GM19324 (cell line): ENCODE results near the gene MAN2A2.
"Not testable (repeated sequence)": the region's sequence is repeated elsewhere in the genome, so short reads cannot be mapped to it uniquely, and the experiment has no call there.

Source experiments
- ATAC-seq: cut with Tn5 transposase; IDR thresholded peaks from one replicate; pipeline ENCODE4 v1.9.1; 2021; ENCODE audit warnings: mild to moderate bottlenecking, moderate library complexity; ENCODE audit not compliant: unreplicated experiment, low FRiP score

MAN2A2 gene

DNA sequence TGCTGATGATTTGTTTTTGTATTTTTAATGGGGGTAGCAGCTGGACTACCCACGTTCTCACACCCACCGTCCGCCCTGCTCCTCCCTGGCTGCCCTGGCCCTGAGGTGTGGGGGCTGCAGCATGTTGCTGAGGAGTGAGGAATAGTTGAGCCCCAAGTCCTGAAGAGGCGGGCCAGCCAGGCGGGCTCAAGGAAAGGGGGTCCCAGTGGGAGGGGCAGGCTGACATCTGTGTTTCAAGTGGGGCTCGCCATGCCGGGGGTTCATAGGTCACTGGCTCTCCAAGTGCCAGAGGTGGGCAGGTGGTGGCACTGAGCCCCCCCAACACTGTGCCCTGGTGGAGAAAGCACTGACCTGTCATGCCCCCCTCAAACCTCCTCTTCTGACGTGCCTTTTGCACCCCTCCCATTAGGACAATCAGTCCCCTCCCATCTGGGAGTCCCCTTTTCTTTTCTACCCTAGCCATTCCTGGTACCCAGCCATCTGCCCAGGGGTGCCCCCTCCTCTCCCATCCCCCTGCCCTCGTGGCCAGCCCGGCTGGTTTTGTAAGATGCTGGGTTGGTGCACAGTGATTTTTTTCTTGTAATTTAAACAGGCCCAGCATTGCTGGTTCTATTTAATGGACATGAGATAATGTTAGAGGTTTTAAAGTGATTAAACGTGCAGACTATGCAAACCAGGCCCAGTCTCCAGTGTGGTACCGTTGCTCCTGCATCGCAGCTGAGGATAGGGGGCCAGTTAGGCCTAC is 20.1 kb upstream of the MAN2A2 start:
- ATAC-seq = no peak

DNA sequence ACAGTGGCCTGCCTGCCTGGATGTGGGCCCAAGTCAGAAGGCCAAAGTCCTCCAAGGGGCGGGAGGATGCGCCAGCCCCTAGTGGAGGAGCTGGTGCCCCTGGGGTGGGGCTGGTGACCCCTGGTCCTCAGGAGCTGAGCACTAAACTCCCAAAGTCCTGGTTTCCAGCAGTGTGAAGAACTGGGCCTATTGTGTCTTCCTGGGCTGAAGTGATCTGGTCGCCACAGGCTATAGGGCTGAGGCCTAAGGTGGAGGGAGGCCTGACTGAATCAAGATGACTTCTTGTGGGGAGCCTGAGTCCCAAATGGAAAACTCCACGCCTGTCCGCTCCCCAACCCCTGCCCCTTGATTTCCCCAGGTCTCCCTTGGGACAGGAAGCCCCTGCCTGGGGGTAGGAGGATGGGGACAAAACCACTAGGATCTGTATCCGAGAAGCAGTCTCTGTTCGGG is 19.6 kb upstream of the MAN2A2 start:
- ATAC-seq = no peak

DNA sequence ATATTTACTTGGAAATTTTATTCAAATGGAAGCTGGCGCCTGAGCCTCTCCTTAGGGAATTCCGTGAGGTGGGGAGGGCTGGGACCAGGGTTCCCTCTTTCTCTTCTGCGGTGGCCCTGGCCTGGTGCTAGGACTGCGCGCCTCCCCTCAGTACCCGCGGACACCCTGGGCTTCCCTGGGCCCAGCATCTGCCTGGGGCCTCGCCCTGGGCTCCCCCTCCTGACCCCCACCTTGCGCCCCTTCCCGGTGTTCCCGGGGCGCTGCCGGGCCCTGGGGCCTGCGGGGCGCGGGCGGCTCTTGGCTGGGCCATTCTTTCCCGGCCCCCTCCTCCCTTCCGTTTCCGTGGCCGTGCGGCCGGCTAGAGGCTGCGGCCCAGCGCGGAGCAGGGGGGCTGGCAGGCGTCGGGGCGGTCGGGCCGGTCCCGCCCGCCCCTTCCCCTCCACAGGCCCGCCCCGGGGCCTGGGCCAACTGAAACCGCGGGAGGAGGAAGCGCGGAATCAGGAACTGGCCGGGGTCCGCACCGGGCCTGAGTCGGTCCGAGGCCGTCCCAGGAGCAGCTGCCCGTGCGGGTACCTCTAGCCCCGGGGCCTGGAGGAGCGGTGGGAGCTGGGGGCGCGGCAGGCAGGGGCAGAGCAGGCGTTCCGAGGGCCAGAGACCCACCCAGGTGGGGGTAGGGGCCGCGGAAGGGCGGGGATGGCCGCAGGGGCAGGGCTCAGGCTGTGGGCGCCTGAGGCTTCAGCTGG is 19.0 kb upstream of the MAN2A2 start, which contains the start of gene FES:
Gene FES (plus strand): TSS at position 529 of the 743 bp plus-strand sequence. CDS start 542 bp downstream, outside the sequence.
- ATAC-seq = no peak

DNA sequence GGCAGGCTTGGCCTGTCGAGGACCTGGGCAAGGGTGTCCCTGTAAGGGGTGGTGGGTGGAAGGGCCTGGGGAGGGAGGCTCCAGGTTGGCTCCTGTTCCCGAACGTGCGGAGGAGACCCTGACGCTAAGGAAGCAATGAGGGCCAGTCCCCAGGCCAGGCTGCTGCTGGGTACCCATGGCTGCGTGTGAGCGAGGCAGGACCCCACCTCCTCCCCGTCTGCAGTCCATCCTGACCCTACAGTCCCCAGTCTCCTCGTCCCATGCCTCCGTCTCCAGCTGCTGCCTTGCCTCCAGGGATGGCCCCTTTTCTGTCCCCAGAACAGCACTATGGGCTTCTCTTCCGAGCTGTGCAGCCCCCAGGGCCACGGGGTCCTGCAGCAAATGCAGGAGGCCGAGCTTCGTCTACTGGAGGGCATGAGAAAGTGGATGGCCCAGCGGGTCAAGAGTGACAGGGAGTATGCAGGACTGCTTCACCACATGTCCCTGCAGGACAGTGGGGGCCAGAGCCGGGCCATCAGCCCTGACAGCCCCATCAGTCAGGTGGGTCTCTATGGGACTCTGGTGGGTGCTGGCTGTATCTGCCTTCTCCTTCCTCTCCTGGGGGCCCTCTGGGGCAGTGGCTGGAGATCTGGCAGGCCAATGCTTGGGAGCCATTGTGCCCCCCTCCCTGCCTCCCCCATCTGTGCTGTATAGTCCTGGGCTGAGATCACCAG is 18.2 kb upstream of the MAN2A2 start:
- ATAC-seq = no peak

DNA sequence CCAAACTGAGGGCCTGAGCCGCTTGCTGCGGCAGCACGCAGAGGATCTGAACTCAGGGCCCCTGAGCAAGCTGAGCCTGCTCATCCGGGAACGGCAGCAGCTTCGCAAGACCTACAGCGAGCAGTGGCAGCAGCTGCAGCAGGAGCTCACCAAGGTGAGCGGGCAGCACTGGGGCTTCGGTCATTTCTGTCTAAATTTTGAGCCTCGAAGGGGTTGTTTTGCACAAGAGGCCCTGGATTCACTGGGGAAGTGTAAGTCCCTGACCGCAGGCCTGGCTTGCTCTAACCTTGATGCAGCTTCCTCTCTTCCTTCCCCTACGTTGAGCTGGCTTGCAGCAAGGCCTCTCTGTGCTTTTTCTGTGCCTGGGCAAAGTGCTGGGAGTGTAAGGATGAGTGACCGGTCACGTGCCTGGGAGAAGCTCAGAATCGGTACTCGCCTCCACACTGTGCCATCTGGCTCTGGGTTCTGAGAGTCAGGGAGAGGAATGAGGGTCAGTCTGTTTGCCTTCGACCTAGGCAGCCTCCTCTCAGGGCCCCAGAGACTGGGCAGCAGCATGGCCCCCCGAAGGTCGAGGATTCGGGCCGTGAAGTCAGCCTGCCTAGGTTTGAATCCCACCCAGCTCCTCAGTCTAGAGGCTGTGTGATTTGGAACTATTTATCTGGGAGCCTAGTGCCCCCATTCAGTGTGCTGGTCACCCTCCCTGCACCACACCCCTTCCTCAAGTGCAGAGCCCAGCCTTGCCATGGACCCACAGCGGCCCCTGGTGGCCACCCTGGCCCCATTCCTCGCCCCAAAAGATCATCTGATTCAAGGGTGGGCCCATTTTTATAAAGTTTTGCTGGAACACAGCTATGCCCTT is 17.4 kb upstream of the MAN2A2 start:
- ATAC-seq = no peak

DNA sequence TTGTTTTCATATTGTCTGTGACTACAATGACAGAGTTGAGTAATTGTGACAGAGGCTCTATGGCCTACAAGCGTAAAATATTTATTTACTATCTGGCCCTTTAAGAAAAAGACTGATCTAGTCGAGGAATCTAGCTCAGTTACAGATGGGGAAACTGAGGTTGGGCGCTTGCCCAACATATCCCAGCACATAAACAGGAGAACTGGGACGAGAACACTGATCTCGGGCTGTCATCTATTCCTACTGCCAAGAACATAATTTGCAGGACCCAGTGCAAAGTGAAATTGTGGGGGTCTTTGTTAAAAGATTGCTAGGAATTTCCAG is 16.8 kb upstream of the MAN2A2 start:
- no peak for ATAC-seq

DNA sequence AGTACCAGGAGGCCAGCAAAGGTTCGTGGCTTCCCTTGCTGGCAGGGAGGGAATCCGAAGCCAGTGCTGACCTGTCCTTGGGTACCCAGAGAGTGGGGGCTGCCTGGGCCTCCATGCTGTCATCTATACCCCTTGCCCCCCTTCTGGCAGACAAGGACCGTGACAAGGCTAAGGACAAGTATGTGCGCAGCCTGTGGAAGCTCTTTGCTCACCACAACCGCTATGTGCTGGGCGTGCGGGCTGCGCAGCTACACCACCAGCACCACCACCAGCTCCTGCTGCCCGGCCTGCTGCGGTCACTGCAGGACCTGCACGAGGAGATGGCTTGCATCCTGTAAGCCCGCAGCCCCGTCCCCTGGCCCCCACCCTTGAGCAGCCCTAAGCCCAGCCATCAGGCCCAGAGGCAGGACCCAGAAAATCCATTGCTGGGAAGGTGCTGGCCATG is 16.0 kb upstream of the MAN2A2 start:
- no peak for ATAC-seq

DNA sequence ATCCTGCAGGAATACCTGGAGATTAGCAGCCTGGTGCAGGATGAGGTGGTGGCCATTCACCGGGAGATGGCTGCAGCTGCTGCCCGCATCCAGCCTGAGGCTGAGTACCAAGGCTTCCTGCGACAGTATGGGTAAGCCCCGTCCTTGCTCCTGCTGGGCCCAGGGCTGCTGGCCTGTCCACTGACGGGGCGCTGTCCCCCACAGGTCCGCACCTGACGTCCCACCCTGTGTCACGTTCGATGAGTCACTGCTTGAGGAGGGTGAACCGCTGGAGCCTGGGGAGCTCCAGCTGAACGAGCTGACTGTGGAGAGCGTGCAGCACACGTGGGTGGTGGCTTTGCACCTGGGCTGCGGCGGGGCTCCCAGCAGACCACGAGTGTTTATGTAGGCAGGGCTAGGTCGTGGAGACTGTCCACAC is 13.8 kb upstream of the MAN2A2 start:
- no peak for ATAC-seq

DNA sequence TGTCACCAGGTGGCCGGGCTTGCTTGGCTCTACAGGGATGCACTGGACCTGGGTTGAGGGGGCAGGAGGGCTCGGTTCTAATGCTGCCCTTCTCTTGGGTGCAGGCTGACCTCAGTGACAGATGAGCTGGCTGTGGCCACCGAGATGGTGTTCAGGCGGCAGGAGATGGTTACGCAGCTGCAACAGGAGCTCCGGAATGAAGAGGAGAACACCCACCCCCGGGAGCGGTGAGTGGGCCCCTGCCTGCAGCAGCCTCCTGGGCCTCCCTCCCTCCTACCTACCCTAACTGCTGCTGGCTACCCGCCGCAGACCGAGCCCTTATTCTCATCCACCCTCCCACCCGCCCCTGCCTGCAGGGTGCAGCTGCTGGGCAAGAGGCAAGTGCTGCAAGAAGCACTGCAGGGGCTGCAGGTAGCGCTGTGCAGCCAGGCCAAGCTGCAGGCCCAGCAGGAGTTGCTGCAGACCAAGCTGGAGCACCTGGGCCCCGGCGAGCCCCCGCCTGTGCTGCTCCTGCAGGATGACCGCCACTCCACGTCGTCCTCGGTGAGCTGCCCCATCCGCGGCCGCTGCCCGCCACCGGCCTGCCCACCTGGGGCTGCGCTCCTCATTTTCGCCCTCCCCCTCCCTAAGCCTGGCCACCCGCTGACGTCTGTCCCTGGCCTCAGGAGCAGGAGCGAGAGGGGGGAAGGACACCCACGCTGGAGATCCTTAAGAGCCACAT is 13.2 kb upstream of the MAN2A2 start:
- no peak for ATAC-seq

DNA sequence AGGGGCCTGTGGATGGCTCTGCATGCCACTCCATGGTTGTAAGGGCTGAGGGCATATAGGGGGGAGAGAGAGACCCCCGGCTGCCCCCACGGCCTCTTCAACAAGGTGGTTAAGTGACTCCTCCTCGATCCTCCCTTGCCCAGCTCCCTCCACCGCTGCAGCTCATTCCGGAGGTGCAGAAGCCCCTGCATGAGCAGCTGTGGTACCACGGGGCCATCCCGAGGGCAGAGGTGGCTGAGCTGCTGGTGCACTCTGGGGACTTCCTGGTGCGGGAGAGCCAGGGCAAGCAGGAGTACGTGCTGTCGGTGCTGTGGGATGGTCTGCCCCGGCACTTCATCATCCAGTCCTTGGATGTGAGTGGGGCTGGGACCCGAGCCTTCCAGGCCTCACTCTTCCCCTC is 12.3 kb upstream of the MAN2A2 start:
- ATAC-seq = no peak

DNA sequence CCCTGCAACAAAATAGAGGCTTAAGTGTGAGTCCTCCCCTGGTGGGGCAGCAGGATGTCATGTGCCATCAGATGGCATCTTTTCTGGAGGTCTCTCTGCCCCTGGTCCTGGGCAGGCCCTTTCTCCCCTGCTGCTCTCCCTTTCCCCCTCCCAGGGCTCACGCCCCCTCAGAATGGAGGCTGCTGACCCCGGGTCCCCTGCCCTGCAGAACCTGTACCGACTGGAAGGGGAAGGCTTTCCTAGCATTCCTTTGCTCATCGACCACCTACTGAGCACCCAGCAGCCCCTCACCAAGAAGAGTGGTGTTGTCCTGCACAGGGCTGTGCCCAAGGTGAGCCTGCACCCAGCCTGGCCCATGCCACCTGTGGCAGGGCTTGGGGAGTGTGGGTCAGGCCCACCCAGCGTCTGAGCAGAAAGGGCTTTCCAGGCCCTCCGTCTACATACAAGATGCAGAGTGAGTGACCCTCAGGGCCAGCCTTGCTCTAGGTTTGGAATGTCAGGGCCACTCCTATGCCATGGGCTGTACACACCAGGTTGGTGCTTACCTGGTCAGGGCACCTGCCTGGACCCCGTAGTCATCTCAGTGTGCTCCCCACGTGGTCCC is 11.7 kb upstream of the MAN2A2 start:
- no peak for ATAC-seq

DNA sequence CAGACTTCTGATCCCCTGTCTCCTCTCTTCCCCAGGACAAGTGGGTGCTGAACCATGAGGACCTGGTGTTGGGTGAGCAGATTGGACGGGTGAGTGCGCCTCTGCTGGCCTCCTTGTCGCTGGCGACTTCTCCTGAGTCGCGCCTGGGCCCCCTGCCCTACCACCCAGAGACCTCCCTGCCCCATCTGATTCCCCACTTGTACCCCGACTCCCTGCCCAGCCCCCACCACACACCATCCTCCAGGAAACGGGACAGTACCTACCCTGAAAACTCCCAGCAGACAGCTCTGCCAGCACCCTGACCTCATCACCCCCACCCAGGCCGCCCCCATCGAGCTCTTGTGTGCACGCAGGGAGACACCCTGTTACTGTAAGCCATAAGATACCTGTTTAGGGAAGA is 11.1 kb upstream of the MAN2A2 start:
- no peak for ATAC-seq

DNA sequence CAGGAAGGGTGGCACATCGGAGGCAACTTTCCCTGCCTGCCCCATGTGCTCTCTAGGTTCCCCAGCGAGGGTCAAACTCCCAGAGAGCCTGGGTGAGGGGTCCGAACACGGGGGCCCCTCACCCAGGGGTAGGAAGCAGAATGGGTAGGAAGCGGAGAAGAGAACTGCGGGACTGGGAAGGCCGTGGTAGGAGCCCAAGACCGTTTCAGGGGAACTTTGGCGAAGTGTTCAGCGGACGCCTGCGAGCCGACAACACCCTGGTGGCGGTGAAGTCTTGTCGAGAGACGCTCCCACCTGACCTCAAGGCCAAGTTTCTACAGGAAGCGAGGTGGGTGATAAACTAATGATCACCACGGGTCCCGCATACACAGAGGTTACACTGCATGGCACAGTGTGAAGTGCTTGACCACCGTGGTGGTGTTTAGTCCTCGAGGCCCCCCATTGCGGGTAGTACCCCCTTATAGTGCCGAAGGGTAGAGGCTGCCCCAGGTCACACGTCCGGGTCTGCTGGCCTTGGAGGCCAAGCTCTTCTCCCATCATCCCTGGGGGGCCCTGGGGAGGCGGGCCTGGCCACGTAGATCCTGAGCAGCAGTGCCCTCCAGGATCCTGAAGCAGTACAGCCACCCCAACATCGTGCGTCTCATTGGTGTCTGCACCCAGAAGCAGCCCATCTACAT is 10.5 kb upstream of the MAN2A2 start:
- no peak for ATAC-seq

DNA sequence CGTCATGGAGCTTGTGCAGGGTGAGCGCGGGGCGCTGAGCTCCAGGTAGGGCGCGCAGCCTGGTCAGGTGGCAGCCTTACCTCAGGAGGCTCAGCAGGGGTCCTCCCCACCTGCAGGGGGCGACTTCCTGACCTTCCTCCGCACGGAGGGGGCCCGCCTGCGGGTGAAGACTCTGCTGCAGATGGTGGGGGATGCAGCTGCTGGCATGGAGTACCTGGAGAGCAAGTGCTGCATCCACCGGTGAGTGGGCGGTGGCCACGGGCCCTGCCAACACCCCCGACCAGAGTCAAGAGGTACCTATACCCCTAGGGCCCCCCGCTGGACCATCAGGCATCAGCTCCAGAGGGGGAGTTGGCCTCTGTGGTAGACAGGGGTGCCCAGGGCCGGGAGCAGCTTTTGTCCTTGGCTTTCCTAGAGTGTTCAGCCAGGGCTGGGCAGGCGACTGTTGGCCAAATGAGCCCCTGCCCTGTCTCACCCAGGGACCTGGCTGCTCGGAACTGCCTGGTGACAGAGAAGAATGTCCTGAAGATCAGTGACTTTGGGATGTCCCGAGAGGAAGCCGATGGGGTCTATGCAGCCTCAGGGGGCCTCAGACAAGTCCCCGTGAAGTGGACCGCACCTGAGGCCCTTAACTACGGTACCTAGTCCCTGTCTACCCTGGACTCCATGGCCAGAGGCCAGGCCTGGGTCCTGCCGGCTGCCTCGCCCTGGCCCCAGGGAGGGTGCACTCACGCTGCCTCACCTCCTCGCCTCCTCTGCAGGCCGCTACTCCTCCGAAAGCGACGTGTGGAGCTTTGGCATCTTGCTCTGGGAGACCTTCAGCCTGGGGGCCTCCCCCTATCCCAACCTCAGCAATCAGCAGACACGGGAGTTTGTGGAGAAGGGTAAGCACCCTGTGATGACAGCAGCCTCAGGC is 9.7 kb upstream of the MAN2A2 start:
- ATAC-seq = no peak

DNA sequence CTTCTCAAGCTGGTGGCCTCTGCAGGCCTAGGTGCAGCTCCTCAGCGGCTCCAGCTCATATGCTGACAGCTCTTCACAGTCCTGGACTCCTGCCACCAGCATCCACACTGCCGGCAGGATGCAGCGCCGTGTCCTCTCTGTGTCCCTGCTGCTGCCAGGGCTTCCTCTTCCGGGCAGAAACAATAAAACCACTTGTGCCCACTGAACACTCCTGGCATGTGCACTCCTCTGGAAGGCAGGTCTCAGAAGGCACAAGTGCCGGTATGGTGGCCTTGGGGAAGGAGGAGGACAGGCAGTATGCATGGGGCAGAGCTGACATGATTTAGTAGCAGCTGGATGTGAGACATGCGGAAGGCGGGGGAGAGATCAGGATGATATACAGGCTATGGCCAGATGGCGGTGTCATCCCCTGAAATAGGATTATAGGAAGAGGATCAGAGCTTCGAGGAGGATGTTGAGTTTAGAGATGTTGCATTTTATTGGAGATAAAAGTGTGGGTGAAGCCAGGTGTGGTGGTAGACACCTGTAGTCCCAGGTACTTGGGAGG is 7.5 kb upstream of the MAN2A2 start:
- ATAC-seq = no peak

DNA sequence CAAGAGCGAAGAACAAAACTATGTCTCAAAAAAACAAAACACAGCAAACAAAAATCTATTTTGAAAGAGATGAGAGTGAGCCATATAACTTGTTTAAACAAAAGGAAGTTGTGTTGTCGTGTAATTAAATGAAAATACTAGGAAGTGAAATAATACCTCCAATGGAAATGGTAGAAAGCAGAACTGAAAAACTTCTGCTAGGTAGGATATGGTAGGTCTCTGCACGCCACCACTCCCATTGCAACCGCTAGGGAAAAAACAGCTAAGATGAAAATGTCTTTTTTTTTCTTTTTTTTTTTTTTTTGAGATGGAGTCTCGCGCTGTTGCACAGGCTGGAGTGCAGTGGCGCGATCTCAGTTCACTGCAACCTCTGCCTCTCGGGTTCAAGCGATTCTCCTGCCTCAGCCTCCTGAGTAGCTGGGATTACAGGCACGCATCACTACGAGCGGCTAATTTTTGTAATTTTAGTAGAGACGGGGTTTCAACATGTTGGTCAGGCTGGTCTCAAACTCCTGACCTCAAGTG is 5.9 kb upstream of the MAN2A2 start:
- not testable (repeated sequence) for ATAC-seq
